NCI-H146 treated with DMSO at 0.1 percent for 48 hours (cell line): ENCODE results near the gene HASPIN.
"Not testable (repeated sequence)": the region's sequence is repeated elsewhere in the genome, so short reads cannot be mapped to it uniquely, and the experiment has no call there.

Experiments
- DNase-seq: peaks from one replicate; lab custom pipeline; 2025; ENCODE audit not compliant: unreplicated experiment; lab: John Stamatoyannopoulos, UW

HASPIN gene

GRCh38 chr17:3695723-3696411 lies 27.8 kb upstream of the HASPIN start, which contains the start of gene P2RX5:
Gene P2RX5 (minus strand): TSS chr17:3696155. CDS start chr17:3696005, 150 bp downstream.
- DNase-seq: no peak

- no peak for DNase-seq
These were observed 26.6 kb upstream of the HASPIN start for GRCh38 chr17:3697103-3697476.

DNA sequence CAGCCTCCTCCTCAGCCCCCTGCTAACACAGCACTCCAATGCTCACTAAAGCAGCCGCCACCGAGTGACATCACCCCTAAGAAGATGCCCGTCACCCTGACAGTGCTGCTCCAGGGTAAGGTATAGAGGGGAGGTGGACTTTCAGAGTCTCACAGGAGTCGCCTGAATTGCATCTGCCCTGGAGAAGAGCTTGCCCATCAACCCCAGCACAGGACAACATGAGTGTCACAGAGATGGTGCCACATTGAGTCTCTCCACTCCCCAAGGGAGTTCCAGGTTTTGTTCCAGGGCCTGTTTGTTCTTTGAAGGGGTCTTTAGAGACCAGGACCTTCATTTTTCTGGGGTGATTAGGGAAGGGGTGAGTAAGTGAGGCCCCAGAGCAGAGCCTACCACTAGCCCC lies 25.6 kb upstream of the HASPIN start:
- no peak for DNase-seq

DNA sequence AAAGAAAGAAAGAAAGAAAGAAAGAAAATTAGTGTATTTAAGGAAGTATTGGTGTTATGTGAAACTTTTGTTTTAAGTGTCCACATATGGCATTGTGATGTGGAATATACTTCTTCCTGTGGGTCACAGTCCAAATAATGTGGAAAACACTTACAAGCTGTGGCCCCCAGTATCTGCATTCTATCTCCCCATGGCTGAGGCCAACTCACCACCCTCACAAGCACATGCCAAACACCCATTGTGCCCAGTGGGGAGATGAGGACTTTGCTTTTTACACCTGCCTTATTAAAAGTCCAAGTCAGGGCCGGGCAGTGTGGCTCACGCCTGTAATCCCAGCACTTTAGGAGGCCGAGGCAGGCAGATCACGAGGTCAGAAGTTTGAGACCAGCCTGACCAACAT lies 23.8 kb upstream of the HASPIN start:
- DNase-seq: no peak

DNA sequence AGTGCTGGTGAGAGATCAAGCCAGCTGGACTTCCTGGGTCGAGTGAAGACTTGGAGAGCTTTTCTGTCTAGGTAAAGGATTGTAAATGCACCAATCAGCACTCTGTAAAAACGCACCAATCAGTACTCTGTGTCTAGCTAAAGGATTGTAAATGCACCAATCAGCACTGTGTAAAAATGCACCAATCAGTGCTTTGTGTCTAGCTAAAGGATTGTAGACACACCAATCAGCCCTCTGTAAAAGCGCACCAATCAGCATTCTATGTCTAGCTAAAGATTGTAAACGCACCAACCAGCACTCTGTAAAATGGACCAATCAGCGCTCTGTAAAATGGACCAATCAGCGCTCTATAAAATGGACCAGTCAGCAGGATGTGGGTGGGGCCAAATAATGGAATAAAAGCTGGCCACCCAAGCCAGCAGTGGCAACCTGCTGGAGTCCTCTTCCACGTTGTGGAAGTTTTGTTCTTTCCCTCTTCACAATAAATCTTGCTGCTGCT lies 21.6 kb upstream of the HASPIN start:
- DNase-seq: not testable (repeated sequence)

- DNase-seq: no peak
These were observed 18.6 kb upstream of the HASPIN start for GRCh38 chr17:3704931-3705717.

DNA sequence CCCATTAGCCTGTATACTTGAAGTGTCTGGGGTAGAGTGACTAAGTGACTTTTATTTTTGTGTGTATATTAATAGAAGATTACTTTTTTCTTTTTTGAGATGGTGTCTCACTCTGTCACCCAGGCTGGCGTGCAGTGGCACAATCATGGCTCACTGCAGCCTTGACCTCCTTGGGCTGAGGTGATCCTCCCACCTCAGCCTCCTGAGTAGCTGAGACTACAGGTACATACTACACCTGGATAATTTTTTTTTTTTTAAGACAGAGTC lies 18.1 kb upstream of the HASPIN start:
- DNase-seq: not testable (repeated sequence)

DNA sequence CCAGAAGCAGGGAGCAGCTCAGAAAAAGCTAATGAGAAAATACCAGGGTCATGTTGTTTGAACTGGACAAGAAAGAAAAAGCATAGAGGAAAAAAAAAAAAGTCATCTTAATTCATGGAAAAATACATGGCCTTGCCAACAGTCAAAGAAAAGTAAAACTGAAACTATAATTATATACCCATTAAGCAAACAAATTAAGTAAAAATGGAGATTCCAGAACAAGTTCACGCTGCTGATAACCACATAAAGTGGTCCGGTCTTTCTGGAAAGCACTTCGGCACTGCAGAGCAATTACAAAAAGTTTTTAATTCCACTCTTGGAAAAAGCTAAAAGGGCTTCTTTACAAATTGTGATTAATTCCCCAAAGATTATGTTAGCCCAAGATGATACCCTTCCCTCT lies 15.3 kb upstream of the HASPIN start:
- DNase-seq: no peak

- no peak for DNase-seq
These were observed 12.7 kb upstream of the HASPIN start for GRCh38 chr17:3710951-3711383.

GRCh38 chr17:3712811-3713463 lies 10.8 kb upstream of the HASPIN start:
- no peak for DNase-seq

GRCh38 chr17:3715296-3715695 lies 8.4 kb upstream of the HASPIN start:
- no peak for DNase-seq

GRCh38 chr17:3718201-3718600 lies 5.5 kb upstream of the HASPIN start:
- DNase-seq: no peak

GRCh38 chr17:3719265-3719664 lies 4.4 kb upstream of the HASPIN start:
- no peak for DNase-seq

GRCh38 chr17:3722716-3723115 lies 987 bp upstream of the HASPIN start:
- no peak for DNase-seq

DNA sequence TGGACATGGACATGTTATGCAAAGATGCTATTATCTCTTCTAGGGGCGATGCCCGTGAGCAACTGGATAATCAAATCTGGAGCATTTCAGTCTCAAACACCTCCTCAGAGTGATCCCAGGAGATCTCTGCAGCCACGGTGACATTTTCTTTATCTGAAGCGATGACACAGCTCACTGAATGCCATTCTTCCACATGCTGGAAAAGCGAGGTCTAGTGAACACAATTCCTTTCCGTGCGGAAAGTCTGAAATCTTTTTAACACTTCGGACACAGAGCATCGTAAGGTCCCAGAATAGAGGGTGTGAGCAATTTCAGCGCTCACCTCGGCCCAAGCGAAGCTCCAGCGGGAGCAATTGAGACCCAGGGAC lies 531 bp upstream of the HASPIN start:
- DNase-seq: no peak

DNA sequence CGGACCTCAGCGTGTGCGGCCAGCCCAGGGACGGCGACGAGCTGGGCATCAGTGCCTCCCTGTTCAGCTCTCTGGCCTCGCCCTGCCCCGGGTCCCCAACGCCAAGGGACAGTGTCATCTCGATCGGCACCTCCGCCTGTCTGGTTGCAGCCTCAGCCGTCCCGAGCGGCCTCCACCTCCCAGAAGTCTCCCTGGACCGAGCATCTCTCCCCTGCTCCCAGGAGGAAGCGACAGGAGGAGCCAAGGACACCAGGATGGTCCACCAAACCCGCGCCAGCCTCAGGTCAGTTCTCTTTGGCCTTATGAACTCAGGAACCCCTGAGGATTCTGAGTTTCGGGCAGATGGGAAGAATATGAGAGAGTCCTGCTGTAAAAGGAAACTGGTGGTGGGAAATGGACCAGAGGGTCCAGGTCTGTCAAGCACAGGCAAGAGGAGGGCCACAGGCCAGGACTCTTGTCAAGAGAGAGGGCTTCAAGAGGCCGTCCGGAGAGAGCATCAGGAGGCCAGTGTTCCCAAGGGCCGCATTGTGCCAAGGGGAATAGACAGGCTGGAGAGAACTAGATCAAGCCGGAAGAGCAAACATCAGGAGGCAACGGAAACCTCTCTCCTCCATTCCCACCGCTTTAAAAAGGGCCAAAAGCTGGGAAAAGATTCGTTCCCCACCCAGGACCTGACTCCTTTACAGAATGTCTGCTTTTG lies 825 bp downstream of the HASPIN start:
- DNase-seq: no peak

DNA sequence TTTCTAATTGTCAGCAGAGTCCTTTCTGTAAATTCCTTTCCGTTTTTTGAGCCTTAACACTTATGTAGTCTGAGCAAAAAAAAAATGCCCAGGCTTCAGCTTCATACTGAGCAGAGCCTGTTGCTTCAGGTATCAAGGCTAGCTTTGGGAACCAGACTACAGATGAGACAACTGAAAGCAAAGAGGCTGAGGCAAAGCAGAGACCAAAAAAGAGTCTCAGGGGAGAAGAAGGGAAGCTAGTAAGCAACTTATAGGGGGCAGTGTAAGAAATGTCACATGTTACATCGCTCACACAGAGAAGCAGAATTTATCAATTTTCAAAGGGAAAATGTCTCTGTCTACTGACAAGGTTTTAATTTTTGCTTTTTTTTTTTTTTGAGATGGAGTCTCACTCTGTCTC lies 3.3 kb downstream of the HASPIN start:
- no peak for DNase-seq

- not testable (repeated sequence) for DNase-seq
These were observed 4.4 kb downstream of the HASPIN start for GRCh38 chr17:3728099-3728498.

DNA sequence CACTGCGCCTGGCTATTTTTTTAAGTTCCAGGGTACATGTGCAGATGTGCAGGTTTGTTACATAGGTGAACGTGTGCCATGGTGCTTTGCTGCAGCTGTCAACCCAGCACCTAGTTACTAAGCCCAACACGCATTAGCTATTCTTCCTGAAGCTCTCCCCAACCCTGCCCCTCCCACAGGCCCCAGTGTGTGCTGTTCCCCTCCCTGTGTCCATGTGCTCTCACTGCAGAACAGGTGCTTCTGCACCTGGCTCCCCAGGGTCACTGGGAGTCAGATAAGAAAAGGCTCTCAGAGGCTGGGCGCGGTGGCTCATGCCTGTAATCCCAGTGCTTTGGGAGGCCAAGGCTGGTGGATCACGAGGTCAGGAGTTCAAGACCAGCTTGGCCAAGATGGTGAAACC lies 6.2 kb downstream of the HASPIN start:
- peak; percentile 59 for DNase-seq

DNA sequence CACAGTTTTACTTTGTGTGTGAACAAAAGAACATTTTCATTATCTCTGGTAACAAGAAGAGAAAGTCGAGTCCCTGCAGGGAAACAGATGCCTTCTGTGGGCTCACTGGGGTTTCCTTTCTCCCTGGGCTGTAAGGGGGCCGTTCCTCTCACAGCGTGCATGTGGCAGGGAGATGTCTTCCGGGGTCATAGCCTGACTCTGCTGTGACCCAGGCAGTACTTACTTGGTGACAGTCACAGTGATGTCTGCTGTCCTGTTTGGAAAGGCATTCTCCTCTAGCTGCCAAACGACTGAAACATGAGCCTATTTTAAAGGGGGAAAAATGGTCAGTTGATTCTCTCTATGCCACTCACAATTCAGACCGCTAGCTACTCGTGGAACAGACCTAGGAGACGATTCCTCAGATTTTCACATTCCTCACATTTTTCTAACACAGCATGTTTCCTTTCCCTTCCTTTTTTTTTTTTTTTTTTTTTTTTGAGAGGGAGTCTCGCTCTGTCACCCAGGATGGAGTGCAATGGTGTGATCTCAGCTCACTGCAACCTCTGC lies 7.3 kb downstream of the HASPIN start:
- no peak for DNase-seq

GRCh38 chr17:3732210-3732621 lies 8.5 kb downstream of the HASPIN start:
- DNase-seq: no peak
